ENCODE data around the gene PNPLA7. TPM values are rescaled to one million over a fixed set of nuclear protein-coding genes. Genes with fewer than 3 reads are reported as not detected.

The PNPLA7 gene
- total RNA-seq, 1 donor from 2014 or later: 16.2 TPM

DNA sequence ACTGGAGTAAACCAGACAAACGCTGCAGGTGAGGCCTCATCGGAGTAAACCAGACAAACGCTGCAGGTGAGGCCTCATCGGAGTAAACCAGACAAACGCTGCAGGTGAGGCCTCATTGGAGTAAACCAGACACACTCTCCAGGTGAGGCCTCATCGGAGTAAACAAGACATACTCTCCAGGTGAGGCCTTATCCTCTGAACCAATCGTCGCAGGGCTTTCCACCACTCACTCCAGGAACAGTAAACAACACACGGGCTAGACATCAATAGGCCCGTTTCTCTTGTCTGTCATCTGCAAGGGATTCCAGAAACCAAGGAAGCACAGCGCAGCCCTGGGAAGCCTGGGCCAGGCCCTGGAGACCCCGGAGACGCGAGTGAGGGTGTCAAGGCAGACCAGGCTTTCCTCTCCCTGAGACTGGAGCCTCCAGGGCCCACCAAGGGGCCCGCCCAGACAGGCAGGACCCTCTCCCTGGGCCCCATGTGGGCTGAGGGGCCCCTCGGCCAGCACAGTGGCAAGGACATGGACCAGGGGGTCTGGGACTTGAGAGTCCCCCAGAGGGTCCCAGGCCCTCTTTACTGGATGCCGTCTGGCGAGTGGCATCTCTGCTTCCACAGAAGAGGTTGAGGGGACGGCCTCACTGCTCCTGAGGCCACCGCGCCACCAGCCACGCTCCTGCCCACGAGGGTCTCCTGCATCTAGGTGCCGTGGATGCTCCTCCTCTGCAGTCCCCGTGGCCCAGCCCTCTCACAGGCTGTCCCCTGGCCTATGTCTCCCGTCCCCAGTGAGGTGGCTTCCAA is 64.7 kb downstream of the PNPLA7 start:
- DNase-seq (ENCODE audit: extremely low spot score in 2 of 2): no peak
- intact Hi-C loops (cut with DNase I): no loop called here
- Histone ChIP-seq H3K36me3 (no peaks in the 10 kb centered on the region), H3K9me3 (no peaks in the 10 kb centered on the region), H3K27ac (no peak overlapping the region), H3K4me1 (peaks cover 10% of the 10 kb centered on the region), H3K4me3 (no peak overlapping the region), H3K27me3 (no peaks in the 10 kb centered on the region)
- TF ChIP-seq, protein P1, sequence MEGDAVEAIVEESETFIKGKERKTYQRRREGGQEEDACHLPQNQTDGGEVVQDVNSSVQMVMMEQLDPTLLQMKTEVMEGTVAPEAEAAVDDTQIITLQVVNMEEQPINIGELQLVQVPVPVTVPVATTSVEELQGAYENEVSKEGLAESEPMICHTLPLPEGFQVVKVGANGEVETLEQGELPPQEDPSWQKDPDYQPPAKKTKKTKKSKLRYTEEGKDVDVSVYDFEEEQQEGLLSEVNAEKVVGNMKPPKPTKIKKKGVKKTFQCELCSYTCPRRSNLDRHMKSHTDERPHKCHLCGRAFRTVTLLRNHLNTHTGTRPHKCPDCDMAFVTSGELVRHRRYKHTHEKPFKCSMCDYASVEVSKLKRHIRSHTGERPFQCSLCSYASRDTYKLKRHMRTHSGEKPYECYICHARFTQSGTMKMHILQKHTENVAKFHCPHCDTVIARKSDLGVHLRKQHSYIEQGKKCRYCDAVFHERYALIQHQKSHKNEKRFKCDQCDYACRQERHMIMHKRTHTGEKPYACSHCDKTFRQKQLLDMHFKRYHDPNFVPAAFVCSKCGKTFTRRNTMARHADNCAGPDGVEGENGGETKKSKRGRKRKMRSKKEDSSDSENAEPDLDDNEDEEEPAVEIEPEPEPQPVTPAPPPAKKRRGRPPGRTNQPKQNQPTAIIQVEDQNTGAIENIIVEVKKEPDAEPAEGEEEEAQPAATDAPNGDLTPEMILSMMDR (IDR thresholded peaks at IDR 0.05): no peak
- TF ChIP-seq POLR2A (IDR thresholded peaks at IDR 0.05): no peak
- no peak for TF ChIP-seq POLR2AphosphoS5 (IDR thresholded peaks at IDR 0.05; ENCODE audit: insufficient read depth in 1 of 2, low read depth in 1 of 2)

DNA sequence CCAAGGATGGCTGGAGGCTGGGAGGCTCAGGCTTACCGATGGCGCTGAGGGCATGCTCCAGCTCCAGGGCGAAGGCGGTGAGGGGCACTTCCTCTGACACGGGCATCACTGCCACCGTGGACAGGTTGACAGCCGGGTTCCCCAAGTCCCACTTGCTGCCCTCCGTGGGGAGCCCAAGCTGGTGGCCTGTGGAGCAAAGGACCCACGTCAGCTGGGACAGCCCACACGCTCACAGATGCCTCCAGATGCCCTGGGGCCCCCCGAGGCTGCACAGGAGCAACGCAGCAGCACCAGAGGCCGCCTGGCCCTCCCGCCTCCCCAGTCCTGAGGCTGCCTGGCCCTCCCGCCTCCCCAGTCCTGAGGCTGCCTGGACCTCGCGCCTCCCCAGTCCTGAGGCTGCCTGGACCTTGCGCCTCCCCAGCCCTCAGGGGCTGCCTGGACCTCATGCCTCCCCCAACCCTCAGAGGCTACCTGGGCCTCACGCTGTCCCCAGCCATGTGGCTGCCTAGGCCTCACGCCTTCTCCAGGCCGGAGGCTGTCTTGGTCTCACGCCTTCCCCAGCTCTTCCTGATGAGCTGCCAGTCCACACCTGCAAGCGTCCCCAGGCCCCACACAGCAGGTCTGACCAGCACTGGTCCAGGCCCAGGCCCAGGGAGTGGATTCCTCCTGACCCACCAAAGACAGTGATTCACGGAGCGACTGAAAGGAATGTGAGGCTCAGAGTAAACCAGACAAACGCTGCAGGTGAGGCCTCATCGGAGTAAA is 65.5 kb downstream of the PNPLA7 start:
- no peaks in the 10 kb centered on the region for H3K27me3 ChIP-seq
- H3K4me1 ChIP-seq: peaks cover 10% of the 10 kb centered on the region
- no peaks in the 10 kb centered on the region for H3K9me3 ChIP-seq
- DNase-seq (ENCODE audit: extremely low spot score in 2 of 2): no peak
- TF ChIP-seq, protein P1 (IDR thresholded peaks at IDR 0.05): no peak
- TF ChIP-seq POLR2AphosphoS5 (IDR thresholded peaks at IDR 0.05; ENCODE audit: insufficient read depth in 1 of 2, low read depth in 1 of 2): no peak
- TF ChIP-seq POLR2A (IDR thresholded peaks at IDR 0.05): no peak
- no peak overlapping the region for H3K27ac ChIP-seq
- no peaks in the 10 kb centered on the region for H3K36me3 ChIP-seq
- H3K4me3 ChIP-seq: no peak overlapping the region
- intact Hi-C loops (cut with DNase I): no loop called here

DNA sequence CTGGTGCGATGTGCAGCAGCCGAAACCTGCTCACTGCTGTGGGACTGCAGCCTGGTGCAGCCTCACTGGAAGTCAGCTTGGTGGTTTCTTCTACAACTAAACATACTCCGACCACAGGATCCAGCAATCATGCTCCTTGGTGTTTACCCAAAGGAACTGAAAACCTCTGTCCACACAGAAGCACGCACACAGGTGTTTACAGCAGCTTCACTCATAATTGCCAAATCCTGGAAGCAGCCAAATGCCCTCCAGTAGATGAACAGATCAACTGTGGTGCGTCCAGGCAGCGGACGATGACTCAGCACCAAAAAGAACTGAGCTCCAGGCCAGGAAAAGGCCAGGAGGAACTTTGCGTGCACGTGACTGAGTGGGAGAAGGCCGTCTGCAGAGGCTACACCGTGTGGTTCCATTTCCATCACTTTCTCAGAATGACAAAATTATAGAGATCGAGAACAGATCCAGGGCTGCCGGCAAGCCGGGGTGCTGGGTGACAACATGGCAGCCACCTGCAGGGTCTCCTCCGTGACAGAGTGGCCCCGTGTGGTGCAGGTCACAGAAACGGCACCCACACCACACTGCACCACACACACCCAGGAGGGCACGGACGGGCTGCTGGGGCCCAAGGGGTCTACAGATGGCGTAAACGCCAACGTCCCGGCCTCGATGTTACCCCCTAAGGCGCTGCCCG is 68.0 kb downstream of the PNPLA7 start:
- no peak overlapping the region for H3K4me3 ChIP-seq
- peak in 1 of 2 donors; percentile 46 for TF ChIP-seq POLR2AphosphoS5 (IDR thresholded peaks at IDR 0.05; ENCODE audit: insufficient read depth in 1 of 2, low read depth in 1 of 2)
- TF ChIP-seq, protein P1 (IDR thresholded peaks at IDR 0.05): no peak
- TF ChIP-seq POLR2A (IDR thresholded peaks at IDR 0.05): no peak
- peaks cover 10% of the 10 kb centered on the region for H3K4me1 ChIP-seq
- H3K36me3 ChIP-seq: no peaks in the 10 kb centered on the region
- intact Hi-C loops (cut with DNase I): no loop called here
- no peaks in the 10 kb centered on the region for H3K9me3 ChIP-seq
- no peak overlapping the region for H3K27ac ChIP-seq
- no peak for DNase-seq (ENCODE audit: extremely low spot score in 2 of 2)
- H3K27me3 ChIP-seq: no peaks in the 10 kb centered on the region

DNA sequence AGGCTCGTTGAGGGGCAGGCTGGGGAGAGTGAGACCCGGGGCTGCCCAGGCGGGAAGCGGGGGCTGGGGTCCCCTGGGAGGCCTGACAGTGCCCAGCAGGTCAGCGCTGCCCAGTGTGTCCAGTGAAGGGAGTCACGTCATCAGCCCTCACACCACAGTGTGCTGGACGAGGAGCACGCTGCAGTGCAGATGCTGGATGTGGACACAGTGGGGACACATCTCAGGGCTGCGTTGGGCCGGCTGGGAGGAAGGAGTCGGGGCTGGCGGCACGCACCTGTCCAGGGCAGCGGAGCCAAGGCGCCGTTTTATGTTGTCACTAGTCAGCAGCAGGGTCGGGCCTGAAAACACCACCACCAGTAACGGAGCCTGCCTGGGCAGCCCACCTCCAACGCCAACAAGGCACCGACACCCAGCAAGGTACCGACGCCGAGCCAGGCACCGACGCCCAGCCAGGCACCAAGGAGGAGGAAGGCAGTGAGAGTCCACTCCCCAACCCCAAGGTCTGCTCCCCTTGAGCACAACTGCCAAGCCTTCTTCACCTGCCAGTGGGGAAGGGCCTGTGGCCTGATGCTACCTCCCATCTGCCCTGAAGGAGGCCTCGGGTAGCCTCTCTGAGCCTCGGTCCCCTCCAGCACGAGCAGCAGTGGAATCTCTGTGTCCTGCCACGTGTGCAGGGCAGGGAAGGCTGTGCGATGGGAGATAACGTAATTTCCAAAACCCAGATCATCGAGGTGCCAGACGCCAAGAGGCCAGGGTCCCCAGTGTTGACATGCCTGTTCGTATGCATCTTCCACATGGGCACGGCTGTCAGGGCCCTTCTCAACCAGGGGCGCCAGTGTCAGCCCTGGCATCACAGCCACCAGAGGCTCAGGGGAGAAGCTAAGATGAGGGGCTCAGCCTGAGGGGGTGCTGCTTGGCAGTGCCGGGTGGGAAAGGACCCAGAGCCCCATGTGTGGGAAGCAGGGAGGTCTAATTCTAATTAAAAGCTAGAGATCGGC is 69.2 kb downstream of the PNPLA7 start:
- no peak for DNase-seq (ENCODE audit: extremely low spot score in 2 of 2)
- Histone ChIP-seq H3K27me3 (no peaks in the 10 kb centered on the region), H3K4me3 (no peak overlapping the region), H3K27ac (no peak overlapping the region), H3K36me3 (no peaks in the 10 kb centered on the region), H3K4me1 (peaks cover 10% of the 10 kb centered on the region), H3K9me3 (peaks cover 3% of the 10 kb centered on the region)
- TF ChIP-seq POLR2AphosphoS5 (IDR thresholded peaks at IDR 0.05; ENCODE audit: insufficient read depth in 1 of 2, low read depth in 1 of 2): no peak
- TF ChIP-seq, protein P1 (IDR thresholded peaks at IDR 0.05): no peak
- TF ChIP-seq POLR2A (IDR thresholded peaks at IDR 0.05): no peak
- intact Hi-C loops (cut with DNase I): no loop called here
